NB4 (cell line): ENCODE results near the gene PTPN4.

Source experiments
- CTCF ChIP-seq: IDR thresholded peaks from one replicate; pipeline ENCODE4 v1.5.1; 2012; ENCODE audit warnings: low read depth, low read length
- MAX ChIP-seq: IDR thresholded peaks from 2 replicates; pipeline ENCODE4 v1.6.1; 2011; ENCODE audit warnings: low read depth, low read length
- MYC ChIP-seq: IDR thresholded peaks from 2 replicates; pipeline ENCODE4 v1.6.1; 2011; ENCODE audit warnings: low read depth, low read length
- POLR2A ChIP-seq: IDR thresholded peaks from 2 replicates; pipeline ENCODE4 v1.6.1; 2011; ENCODE audit warnings: mild to moderate bottlenecking; ENCODE audit not compliant: insufficient read length; ENCODE audit errors: extremely low read depth

GRCh38 chr2:119746836-119747686 lies 12.7 kb upstream of the PTPN4 start:
- TF ChIP-seq POLR2A (no peak), CTCF (no peak), MAX (no peak), MYC (no peak)
